GM08714 (cell line): Measurements from ENCODE around the gene MRPL28.
"Not testable (repeated sequence)": the region's sequence is repeated elsewhere in the genome, so short reads cannot be mapped to it uniquely, and the experiment has no call there.

ENCODE experiments used
- H3K4me3 ChIP-seq: fragments of 200-500 bp; sonication (Bioruptor generic); 2 replicates; pipeline ENCODE4 v1.5.1; 2014; ENCODE audit warnings: mild to moderate bottlenecking, low read length, inconsistent platforms
- ZNF274 ChIP-seq: IDR thresholded peaks from 2 replicates; pipeline ENCODE4 v1.6.1; 2012; ENCODE audit warnings: mild to moderate bottlenecking, low read depth, low read length

MRPL28 gene

DNA sequence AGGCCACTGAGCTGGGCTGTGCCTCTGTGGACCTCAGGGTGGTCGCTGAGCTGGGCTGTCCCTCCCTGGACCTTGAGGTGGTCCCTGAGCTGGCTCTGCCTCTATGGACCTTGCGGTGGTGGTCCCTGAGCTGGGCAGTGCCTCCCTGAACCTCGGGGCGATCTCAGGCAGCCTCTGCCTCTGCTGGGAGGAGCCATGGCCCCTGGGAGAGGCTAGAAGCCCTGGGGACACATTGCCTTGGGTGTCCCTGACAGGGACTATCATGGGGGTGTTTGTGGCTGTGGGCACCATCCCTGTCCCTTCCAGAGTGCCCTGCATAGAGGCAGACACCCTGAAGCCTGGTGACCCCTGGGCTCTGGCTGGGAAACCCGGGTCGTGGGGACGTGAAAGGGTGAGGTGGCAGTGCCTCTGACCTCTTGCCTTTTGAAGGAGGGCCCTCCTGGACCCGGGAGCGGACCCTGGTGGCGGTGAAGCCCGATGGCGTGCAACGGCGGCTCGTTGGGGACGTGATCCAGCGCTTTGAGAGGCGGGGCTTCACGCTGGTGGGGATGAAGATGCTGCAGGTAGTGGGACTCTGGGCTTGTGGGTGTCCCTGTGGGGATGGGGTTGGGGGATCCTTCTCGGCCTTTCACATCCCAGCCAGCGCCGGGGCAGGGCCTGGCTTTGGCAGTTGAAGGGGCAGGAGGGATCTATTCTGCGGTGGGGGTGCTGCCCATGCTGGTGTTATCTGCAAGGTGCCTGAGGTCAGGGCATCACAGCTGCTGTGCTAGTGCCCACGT lies 28.4 kb upstream of the MRPL28 start:
- TF ChIP-seq ZNF274: no peak
- no peak overlapping the region for H3K4me3 ChIP-seq

DNA sequence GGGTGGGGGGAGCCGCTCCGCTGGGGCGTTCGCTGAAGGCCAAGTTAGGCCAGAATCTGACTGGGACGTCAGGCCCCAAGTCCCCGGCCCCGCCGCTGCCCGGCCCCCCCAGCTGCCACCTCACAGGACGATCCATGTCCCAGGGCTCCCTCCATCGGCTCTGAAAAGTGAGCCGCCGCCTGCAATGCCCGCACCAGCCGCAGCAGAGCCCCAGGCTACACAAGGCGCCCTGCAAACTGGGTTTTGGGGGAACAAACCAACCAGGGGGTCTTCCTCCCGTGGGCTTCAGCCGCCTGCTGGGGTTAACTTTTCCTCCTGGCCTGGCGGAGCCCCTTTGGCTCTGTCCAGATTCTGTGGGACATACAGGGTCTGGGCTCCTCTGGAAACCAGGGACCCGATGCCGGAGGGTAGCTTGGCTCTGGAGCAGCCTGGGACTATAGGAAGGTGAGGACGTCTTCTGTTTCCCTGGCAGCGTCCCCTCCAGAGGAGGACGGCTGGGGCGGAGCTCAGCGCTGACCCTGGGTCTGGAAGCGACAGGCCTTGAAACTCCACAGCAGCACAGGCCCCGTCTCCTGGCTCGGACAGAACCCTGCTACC lies 27.5 kb upstream of the MRPL28 start:
- TF ChIP-seq ZNF274: no peak
- no peak overlapping the region for H3K4me3 ChIP-seq

DNA sequence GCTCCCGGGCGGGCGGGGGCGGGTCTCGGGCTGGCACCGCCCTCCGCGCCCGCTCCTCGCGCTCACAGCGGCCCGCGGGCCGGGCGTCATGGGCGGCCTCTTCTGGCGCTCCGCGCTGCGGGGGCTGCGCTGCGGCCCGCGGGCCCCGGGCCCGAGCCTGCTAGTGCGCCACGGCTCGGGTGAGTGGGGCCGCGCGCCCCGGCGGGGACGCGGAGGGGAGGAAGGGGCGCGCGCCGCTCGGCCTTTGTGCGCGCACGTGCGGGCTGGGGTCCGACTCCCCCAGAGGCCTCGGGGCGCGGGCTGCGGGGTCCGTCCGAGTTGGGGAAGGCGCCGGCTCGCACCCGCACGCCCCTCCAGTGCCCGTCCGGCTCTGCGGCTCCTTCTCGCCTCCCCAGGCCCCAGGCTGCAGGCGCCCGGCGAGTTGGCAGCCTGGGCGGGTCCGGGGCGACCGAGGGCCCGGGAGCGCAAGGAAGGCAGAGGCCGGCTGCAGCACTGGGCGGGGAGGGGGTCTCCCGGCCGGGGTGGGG lies 26.9 kb upstream of the MRPL28 start, which contains the start of gene NME4:
NME4 (plus strand) TSS at position 65 of the 527 bp plus-strand sequence; CDS start at position 89, 24 bp downstream.
- no peak for TF ChIP-seq ZNF274
- peak within 1 kb of the TSS; percentile 83 for H3K4me3 ChIP-seq

DNA sequence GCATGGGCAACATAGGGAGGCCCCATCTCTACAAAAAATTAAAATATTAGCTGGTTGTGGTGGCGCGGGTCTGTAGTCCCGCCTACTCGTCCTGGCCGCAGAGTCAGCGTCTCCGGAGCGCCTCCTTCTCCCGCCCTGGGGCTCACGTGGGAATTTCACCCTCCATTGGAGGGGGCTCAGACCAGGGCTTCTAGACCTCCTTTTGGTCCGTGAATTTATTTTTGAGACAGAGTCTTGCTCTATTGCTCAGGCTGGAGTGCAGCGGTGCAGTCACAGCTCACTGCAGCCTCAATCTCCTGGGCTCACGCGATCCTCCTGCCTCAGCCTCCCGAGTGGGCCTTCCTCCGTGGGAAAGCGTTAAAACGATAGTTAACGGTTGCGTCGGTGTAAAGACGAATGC lies 26.3 kb upstream of the MRPL28 start:
- H3K4me3 ChIP-seq: peak overlapping the region; percentile 63; the same call in 1 of the 2 replicates
- TF ChIP-seq ZNF274: no peak

DNA sequence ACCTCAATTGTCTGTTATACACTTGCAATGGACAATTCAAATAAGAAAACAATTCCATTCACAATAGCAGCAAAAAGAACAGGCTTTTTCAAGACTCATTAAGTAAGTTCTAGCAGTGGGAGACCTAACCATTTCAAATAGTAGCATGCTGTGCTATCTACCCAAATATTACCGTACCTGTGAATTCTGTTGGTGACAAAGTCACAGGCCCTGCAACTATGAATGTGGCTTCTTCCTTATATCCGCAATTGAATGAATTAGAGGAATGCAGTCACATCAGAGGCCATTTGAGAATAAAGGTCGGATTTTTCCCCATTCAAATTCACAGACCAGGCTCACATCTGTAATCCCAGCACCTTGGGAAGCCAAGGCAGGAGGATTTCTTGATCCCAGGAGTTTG lies 25.9 kb upstream of the MRPL28 start:
- H3K4me3 ChIP-seq: peak overlapping the region; percentile 63; the same call in 1 of the 2 replicates
- TF ChIP-seq ZNF274: no peak

DNA sequence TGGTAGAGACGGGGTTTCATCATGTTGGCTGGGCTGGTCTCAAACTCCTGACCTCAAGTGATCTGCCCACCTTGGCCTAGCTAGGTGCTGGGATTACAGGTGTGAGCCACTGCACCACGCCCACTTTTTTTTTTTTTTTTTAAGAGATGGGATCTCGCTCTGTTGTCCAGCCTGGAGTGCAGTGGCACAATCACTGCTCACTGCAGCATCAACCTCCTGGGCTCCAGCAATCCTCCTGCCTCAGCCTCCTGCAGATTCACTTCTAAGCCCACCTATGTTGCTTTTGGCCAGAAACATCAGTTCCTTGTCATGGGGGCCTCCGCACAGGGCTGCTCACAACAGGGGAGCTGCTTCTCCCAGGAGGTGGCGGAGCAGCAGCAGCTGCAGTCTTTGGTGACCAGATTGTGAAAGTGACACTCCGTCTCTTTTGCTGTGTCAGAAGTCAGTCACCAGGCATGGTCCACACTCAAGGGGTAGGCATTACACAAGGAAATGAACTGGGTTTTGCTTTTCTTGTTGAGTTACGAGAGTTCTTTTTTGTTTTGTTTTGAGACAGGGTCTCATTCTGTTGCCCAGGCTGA lies 22.2 kb upstream of the MRPL28 start:
- no peak overlapping the region for H3K4me3 ChIP-seq
- no peak for TF ChIP-seq ZNF274

DNA sequence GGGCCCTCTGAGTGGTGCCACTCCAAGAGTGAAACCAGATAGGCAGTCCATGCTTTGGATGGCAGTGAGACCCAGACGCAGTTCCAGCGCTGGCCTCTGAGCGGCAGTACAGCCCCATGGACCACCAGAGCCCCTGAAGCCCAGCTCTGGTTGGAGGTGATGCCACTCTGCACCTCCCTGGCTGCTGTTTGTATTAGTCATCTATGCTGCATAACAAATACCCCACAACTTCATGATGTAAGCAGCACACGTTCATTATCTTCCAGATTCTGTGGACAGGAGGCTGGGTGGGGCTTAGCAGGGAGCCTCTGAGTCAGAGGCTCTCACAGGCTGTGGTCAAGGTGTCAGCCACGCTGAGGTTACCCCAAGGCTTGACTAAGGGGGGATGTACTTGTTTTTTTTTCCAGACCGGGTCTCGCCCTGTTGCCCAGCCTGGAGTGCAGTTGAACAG lies 21.6 kb upstream of the MRPL28 start:
- no peak overlapping the region for H3K4me3 ChIP-seq
- TF ChIP-seq ZNF274: no peak

DNA sequence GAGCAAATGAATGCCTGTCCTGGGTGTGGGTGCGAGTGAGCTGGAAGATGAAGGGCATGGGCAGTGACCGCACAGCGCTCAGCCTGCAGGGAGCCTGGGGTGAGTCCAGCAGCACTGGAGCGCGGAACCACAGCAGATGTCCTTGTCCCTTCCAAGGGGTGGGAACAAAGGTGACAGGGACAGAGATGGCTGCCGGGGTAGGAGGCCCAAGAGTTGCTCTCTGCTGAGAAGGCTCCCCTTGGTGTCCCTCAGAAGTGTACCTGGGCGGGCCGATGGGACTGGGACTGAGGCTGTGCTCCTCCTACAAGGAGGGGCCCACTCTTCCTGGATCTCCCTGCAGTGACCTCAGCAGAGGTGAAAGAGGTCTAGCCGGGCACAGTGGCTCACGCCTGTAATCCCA lies 19.0 kb upstream of the MRPL28 start:
- TF ChIP-seq ZNF274: no peak
- no peak overlapping the region for H3K4me3 ChIP-seq

DNA sequence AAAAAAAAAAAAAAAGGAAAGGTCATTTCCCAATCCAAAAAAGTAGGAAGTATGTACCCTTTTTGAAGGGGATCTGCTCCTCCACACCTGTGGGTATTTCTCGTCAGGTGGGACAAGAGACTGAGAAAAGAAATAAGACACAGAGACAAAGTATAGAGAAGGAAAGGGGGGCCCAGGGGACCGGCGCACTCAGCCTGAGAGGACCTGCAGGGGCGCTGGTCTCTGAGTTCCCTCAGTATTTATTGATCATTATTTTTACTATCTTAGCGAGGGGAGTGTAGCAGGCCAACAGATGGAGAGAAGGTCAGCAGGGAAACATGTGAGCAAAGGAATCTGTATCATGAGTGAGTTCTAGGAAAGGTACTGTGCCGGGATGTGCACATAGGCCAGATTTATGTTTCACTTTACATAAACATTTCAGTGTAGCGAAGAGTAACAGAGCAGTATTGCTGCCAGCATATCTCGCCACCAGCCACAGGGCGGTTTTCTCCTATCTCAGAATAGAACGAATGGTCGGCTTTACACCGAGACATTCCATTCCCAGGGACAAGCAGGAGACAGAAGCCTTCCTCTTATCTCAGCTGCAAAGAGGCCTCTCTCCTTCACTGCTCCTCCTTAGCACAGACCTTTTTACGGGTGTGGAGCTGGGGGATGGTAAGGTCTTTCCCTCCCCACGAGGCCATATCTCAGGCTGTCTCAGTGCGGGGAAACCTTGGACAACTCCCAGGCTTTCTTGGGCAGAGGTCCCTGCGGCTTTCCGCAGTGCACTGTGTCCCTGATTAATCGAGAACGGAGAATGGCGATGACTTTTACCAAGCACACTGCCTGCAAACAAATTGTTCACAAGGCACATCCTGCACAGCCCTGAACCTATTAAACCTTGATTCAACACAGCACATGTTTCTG lies 17.7 kb upstream of the MRPL28 start:
- not testable (repeated sequence) for H3K4me3 ChIP-seq

DNA sequence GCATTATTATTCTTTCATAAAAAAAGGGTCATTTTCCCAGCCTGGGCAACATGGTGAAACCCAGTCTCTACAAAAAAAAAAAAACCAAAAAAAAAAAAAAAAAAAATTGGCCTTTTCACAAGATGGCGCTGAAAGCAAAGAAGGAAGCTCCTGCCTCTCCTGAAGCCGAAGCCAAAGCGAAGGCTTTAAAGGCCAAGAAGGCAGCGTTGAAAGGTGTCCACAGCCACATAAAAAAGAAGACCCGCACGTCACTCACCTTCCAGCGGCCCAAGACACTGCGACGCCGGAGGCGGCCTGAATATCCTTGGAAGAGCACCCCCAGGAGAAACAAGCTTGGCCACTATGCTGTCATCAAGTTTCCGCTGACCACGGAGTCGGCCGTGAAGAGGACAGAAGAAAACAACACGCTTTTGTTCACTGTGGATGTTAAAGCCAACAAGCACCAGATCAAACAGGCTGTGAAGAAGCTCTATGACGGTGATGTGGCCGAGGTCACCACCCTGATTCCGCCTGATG lies 16.4 kb upstream of the MRPL28 start:
- TF ChIP-seq ZNF274: no peak

DNA sequence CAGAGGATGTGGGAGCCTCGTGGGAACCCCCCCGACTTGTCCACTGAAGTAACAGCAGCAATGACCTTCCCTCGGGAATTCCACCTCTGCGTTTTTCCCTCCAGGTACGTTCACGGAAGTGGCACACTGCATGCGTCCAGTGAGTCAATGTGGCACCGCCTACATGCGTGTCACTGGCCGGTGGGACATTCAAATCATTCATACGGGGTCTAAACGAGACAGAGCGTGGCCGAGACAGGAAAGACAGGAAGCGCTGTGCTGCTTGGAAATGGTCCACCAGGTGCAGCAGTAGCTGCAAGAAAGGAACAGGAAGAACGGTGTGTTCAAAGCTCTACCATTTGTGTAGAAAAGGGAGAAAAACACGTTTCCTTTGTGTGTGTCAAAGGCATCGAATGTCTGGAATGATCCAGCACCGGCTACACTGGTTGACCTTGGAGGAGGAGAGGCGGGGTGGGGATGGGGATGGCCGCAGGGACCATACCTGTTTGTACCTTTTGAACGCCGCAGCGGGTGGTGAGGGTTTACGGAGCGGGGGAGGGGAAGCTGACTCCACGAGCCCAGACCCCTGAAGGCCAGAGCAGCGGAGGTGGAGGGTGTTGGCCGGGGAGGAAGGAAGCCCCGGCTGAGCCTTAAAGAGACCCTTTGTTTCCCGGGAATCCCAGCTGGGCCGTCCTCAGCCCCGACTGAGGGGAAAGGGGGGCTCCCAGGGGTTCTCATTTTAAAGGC lies 13.2 kb upstream of the MRPL28 start:
- no peak for TF ChIP-seq ZNF274
- H3K4me3 ChIP-seq: peak overlapping the region; percentile 84; the same call in 1 of the 2 replicates

More for the DNA sequence above, 16.4 kb upstream of the MRPL28 start:
- no peak overlapping the region for H3K4me3 ChIP-seq

DNA sequence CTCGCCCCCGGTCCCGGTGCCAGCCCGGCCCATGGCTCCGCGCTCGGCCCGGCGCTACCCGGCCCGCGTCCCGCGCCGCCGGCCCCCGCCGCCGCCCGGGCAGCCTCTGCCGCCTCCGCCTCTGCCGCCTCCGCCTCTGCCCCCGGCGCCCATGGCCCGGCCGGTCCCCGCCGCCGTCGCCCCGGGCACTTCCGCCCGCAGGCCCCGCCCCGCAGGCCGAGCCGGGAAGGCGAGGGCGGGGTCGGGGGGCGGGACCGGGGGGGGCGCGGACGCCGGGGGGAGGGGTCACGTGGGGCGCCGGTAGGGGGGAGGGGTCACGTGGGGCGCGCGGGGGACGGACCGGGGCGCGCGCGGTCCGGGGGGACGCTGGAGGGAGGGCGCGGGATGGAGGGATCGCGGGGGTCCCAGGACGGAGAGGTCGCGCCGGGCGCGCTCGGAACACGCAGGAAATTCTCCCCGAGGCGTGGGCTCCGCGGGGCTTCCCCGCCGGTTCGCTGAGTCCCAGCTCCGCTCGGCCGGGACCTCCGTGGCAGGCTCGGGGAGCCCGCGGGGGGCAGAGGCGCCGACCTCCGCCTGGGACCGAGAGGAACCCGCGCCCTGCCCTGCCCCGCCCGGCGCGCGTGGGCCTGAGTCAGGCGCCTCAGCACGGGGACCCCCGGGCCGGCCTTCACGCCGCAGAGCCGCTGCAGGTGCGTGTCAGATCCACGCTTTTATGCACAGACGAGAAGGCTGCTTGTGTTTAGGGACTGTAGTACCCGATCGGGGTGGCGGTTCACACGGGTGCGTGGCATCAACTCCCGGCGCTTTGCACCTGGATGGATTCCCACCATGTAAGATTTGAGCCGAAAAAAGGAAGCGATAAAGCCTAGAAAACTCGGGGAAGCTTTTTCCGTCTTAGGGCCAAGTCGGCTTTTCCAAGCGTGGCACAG lies 11.7 kb upstream of the MRPL28 start, which contains the start of gene PGAP6:
PGAP6 (minus strand) TSS at position 190 of the 929 bp plus-strand sequence; CDS start at position 33, 157 bp downstream.
- H3K4me3 ChIP-seq: peak within 1 kb of the TSS; percentile 84
- TF ChIP-seq ZNF274: no peak
